ENCODE data around the gene ZNF81.

ZNF81 gene

DNA sequence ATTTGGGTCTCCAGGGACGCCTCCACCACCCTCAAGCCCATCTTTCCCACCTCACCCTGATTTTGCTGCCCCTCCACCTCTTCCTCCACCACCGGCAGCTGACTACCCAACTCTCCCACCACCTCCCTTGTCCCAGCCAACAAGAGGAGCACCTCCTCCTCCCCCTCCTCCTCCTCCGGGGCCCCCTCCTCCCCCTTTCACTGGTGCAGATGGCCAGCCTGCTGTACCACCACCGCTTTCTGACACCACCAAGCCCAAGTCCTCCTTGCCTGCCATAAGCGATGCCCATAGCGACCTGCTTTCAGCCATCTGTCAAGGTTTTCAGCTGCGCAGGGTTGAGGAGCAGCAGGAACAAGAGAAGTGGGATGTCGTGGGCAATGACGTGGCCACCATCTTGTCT lies 32.4 kb upstream of the ZNF81 start:
- TF ChIP-seq SIN3A (IDR thresholded peaks at IDR 0.05; ENCODE audit: borderline replicate concordance, insufficient read depth, low read length) = no peak
- TF ChIP-seq TAF1 (IDR thresholded peaks at IDR 0.05; ENCODE audit: borderline replicate concordance, insufficient read depth, low read length) = no peak
- TF ChIP-seq REST (IDR thresholded peaks at IDR 0.05; ENCODE audit: insufficient read depth in 1 of 2, low read depth in 2 of 2, low read length in 2 of 2) = no peak
- no peak for TF ChIP-seq FOXP2 (optimal IDR thresholded peaks at IDR 0.05; ENCODE audit: borderline replicate concordance, extremely low read depth, extremely low read length, insufficient read depth)
- TF ChIP-seq POLR2AphosphoS5 (IDR thresholded peaks at IDR 0.05; ENCODE audit: low read depth, low read length) = no peak

- TF ChIP-seq SIN3A (IDR thresholded peaks at IDR 0.05; ENCODE audit: borderline replicate concordance, insufficient read depth, low read length) = no peak
- TF ChIP-seq REST (IDR thresholded peaks at IDR 0.05; ENCODE audit: insufficient read depth in 1 of 2, low read depth in 2 of 2, low read length in 2 of 2) = no peak
Observed at GRCh38 chrX:47807548-47807947, 29.2 kb upstream of the ZNF81 start.

DNA sequence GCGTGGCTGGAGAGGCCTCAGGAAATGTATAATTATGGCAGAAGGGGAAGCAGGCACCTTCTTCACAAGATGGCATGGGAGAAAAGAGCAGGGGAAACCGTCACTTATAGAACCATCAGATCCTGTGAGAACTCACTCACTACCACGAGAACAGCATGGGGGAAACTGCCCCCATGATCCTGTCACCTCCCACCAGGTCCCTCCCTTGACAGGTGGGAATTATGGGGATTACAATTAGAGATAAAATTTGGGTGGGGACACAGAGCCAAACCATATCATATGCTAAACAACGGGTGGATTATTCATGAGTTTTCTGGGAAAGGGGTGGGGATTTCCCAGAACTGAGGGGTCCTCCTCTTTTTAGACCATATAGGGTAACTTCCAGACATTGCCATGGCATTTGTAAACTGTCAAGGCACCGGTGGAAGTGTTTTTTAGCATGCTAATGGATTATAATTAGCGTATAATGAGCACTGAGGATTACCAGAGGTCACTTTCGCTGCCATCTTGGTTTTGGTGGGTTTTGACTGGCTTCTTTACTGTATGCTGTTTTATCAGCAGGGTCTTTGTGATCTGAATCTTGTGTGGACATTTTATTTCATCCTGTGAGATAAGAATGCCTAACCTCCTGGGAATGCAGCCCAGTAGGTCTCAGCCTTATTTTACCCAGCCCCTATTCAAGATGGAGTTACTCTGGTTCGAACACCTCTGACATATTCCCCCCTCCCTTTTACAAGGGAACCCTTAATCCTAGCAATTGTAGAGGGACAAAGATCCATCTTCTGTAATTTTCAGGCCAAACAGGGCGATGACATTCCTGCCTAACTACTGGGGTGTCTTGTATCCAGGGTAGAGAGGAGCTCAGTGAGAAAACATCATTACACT lies 27.6 kb upstream of the ZNF81 start:
- TF ChIP-seq POLR2AphosphoS5 (IDR thresholded peaks at IDR 0.05; ENCODE audit: low read depth, low read length) = no peak
- no peak for TF ChIP-seq SIN3A (IDR thresholded peaks at IDR 0.05; ENCODE audit: borderline replicate concordance, insufficient read depth, low read length)
- no peak for TF ChIP-seq FOXP2 (optimal IDR thresholded peaks at IDR 0.05; ENCODE audit: borderline replicate concordance, extremely low read depth, extremely low read length, insufficient read depth)
- TF ChIP-seq TAF1 (IDR thresholded peaks at IDR 0.05; ENCODE audit: borderline replicate concordance, insufficient read depth, low read length) = no peak
- no peak for TF ChIP-seq REST (IDR thresholded peaks at IDR 0.05; ENCODE audit: insufficient read depth in 1 of 2, low read depth in 2 of 2, low read length in 2 of 2)

DNA sequence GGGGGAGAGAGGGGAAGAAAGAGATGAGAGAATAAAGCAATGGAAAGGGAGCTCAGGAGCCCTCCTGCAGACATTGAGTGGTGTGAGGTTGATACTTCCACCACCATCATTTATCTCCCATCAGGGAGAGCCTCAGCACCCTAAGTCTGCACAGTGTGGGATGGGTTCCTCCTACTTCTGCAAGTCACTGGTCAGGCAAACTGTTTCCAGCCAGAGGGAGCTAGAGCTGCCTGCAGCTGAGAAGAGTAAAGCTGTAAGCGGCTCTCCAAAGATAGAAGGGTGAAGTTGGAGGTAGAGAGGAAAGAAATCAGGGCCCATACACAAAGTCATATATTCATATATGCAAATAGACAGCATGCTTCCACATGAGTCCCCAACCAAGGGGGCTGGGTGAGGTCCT lies 21.9 kb upstream of the ZNF81 start:
- TF ChIP-seq FOXP2 (optimal IDR thresholded peaks at IDR 0.05; ENCODE audit: borderline replicate concordance, extremely low read depth, extremely low read length, insufficient read depth) = no peak
- no peak for TF ChIP-seq TAF1 (IDR thresholded peaks at IDR 0.05; ENCODE audit: borderline replicate concordance, insufficient read depth, low read length)
- no peak for TF ChIP-seq SIN3A (IDR thresholded peaks at IDR 0.05; ENCODE audit: borderline replicate concordance, insufficient read depth, low read length)
- no peak for TF ChIP-seq REST (IDR thresholded peaks at IDR 0.05; ENCODE audit: insufficient read depth in 1 of 2, low read depth in 2 of 2, low read length in 2 of 2)
- no peak for TF ChIP-seq POLR2AphosphoS5 (IDR thresholded peaks at IDR 0.05; ENCODE audit: low read depth, low read length)

Measured in PFSK-1 (cell line).